Omental fat pad (tissue), 4 donors: ENCODE results near the gene HOXB13. TPM values are rescaled to one million over a fixed set of nuclear protein-coding genes. Genes with fewer than 3 reads are reported as not detected.

Experiments used
- ATAC-seq: fragments of 150-250 bp; one replicate; pipeline ENCODE4 v1.9.1; 2016; ENCODE audit warnings: mild to moderate bottlenecking, moderate library complexity; ENCODE audit not compliant: low FRiP score
- DNase-seq: peaks from one replicate; pipeline ENCODE4 v3.0.0-alpha.2; 2019; ENCODE audit warnings: low spot score
- total RNA-seq, 4 donors: library from RNA; depleted of rRNA; stranded (reverse); fragments of >200 nt; gene quantifications; one replicate each; pipeline ENCODE4 v1.1.0, GENCODE V29; 2016
- TF ChIP-seq, protein P1 (sequence below), 3 donors: fragments of 450-650 bp; IDR thresholded peaks; one replicate each; pipeline ENCODE4 v1.5.1; 2016 to 2017; ENCODE audit warnings: antibody characterized with exemption in 3 of 3, mild to moderate bottlenecking in 3 of 3, moderate library complexity in 2 of 3

The HOXB13 gene
- total RNA-seq, 4 donors from 2014 or later, result not detected

DNA sequence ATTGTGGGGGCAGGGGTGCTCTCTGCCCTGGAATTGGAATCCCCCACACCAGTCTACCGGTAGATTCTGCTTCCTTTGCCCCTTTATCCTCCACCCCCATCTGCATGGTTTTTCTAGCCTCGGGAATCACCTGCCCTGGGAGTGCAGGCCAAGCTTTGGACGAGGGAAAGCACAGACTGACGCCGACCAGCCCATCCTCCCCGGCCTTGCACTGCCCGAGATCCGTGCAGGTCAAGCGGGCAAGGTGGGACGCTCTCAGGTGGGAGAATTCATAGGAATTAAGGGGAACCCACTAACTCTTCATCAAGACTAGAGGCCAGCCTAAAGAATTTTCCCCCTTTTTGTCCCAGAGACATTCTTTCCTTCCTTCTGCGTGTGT lies 9.9 kb upstream of the HOXB13 start:
- DNase-seq (no peak), ATAC-seq (no peak)
- TF ChIP-seq, protein P1, sequence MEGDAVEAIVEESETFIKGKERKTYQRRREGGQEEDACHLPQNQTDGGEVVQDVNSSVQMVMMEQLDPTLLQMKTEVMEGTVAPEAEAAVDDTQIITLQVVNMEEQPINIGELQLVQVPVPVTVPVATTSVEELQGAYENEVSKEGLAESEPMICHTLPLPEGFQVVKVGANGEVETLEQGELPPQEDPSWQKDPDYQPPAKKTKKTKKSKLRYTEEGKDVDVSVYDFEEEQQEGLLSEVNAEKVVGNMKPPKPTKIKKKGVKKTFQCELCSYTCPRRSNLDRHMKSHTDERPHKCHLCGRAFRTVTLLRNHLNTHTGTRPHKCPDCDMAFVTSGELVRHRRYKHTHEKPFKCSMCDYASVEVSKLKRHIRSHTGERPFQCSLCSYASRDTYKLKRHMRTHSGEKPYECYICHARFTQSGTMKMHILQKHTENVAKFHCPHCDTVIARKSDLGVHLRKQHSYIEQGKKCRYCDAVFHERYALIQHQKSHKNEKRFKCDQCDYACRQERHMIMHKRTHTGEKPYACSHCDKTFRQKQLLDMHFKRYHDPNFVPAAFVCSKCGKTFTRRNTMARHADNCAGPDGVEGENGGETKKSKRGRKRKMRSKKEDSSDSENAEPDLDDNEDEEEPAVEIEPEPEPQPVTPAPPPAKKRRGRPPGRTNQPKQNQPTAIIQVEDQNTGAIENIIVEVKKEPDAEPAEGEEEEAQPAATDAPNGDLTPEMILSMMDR (IDR thresholded peaks at IDR 0.05), result no peak

DNA sequence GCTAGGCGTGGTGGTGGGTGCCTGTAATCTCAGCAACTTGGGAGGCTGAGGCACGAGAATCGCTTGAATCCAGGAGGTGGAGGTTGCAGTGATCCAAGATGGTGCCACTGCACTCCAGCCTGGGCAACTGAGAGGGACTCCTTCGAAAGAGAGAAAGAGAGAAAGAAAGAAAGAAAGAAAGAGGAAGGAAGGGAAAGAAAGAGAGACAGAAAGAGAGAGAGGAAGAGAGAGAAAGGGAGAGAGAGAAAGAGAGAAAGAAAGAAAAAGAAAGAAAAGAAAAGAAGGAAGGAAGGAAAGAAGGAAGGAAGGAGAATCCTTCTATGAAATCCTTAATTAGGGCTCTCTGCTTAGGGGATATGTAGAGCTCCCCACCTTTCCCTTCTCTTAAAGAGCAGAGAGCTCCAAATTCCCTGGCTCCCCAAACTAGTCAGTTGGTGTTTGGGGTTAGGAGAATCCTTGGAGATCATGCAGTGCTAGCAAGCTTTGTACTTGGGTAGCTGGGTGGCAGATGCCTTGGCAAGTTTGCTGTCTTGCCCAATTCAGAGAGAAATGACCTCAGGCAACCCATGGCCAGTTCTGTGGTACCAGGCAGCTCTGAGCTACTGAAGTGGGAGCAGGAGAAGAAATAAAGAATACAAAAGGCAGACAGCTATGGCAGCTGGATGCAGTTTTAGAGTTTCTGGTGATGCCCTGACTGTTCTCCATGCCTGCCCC lies 8.9 kb upstream of the HOXB13 start:
- DNase-seq, result no peak
- ATAC-seq, result no peak
- TF ChIP-seq, protein P1 (IDR thresholded peaks at IDR 0.05), result no peak

GRCh38 chr17:48735062-48735351 lies 6.5 kb upstream of the HOXB13 start:
- no peak for ATAC-seq
- TF ChIP-seq, protein P1 (IDR thresholded peaks at IDR 0.05), result no peak
- no peak for DNase-seq

DNA sequence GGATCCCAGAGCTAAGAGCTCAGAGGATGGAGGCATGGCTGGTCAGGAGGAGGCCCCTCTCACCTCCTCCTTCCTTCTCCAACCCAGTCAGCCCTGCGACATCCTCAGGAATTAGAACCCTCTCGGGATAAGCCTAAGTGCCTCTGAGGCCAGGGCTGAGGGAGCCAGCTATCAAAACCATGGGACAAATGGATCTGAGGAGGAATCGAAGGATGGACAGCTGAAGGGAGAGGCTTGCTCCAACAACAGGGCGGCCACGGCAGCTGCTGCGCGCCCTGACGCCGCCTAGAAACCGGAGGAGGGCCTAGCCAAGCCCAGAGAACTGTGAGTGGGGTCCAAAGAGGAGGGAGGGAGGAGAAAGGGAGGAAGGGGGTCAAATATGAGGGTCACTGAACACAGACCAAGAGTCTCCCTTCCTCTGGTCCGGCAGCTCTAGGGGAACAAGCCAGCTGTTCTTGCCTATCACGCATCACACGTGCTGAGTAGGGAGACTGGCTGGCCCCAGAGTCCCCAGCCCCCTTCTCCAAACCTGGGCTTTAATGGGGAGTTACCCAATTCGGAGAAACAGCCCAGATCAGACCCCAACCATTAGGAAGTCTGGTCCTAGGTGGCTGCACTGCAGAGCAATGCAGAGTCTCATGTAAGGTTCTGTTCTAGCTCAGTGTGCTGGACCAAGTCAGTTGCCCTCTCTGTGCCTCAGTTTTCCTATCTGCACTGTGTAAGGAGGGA lies 5.9 kb upstream of the HOXB13 start:
- TF ChIP-seq, protein P1 (IDR thresholded peaks at IDR 0.05), result no peak
- ATAC-seq, result no peak
- no peak for DNase-seq

GRCh38 chr17:48733632-48734328 lies 5.2 kb upstream of the HOXB13 start:
- DNase-seq (no peak), ATAC-seq (no peak)
- TF ChIP-seq, protein P1 (IDR thresholded peaks at IDR 0.05), result no peak

GRCh38 chr17:48732688-48733629 lies 4.4 kb upstream of the HOXB13 start:
- DNase-seq (no peak), ATAC-seq (no peak)
- TF ChIP-seq, protein P1 (IDR thresholded peaks at IDR 0.05), result no peak
